OCI-M1 (cell line): ENCODE measurements around the gene CFAP161.

ENCODE experiments used
- DNase-seq: peaks from one replicate; lab custom pipeline; 2025; lab: John Stamatoyannopoulos, UW

Gene CFAP161

GRCh38 chr15:81183439-81183775, 49.3 kb downstream of the CFAP161 start:
- no peak for DNase-seq

GRCh38 chr15:81184188-81184587, 50.1 kb downstream of the CFAP161 start:
- no peak for DNase-seq

GRCh38 chr15:81185631-81186295, 51.7 kb downstream of the CFAP161 start:
- DNase-seq = no peak

GRCh38 chr15:81188354-81188753, 54.3 kb downstream of the CFAP161 start:
- no peak for DNase-seq

GRCh38 chr15:81189583-81190283, 55.7 kb downstream of the CFAP161 start:
- DNase-seq = no peak

- no peak for DNase-seq
These were observed 56.9 kb downstream of the CFAP161 start for GRCh38 chr15:81190922-81191507.

- no peak for DNase-seq
These were observed 57.6 kb downstream of the CFAP161 start for GRCh38 chr15:81191701-81192100.

- no peak for DNase-seq
These were observed 60.7 kb downstream of the CFAP161 start for GRCh38 chr15:81194723-81195122.

GRCh38 chr15:81195339-81195864, 61.3 kb downstream of the CFAP161 start:
- DNase-seq = no peak

GRCh38 chr15:81196576-81197254, 62.6 kb downstream of the CFAP161 start, which contains the start of gene IL16:
Gene IL16 (plus strand): TSS chr15:81196879. CDS start chr15:81225400, 28,521 bp downstream.
- DNase-seq = no peak

GRCh38 chr15:81197255-81197630, 63.2 kb downstream of the CFAP161 start:
- DNase-seq = no peak

GRCh38 chr15:81197688-81198281, 63.7 kb downstream of the CFAP161 start:
- no peak for DNase-seq
